Right lobe of liver (tissue), 4 donors: ENCODE results near the gene SLC45A3.

Experiments
- CTCF ChIP-seq, 4 donors: fragments of 200-600 bp in 3 of 4; fragments of 450-650 bp in 1 of 4; IDR thresholded peaks; one replicate each; pipeline versions ENCODE4 v1.5.1 to v1.8.0; 2016 to 2022; ENCODE audit warnings: antibody characterized with exemption in 4 of 4, mild to moderate bottlenecking in 2 of 4
- POLR2A ChIP-seq: fragments of 450-650 bp; IDR thresholded peaks from one replicate; pipeline ENCODE4 v1.6.1; 2017; ENCODE audit warnings: antibody characterized with exemption, mild to moderate bottlenecking
- donor health status: DM: no; HTN: no; CAD: no.
- donor health status: DM: no; HTN: no; CAD: no.
- donor health status: DM: no; HTN: yes; CAD: no.

- TF ChIP-seq POLR2A (no peak), CTCF (IDR thresholded peaks at IDR 0.05) (peak in 2 of 4 donors; percentile 17 to 33)
Measured at GRCh38 chr1:205668951-205669340, 11.4 kb downstream of the SLC45A3 start.
